Measurements from ENCODE around the gene SND1. TPM values are rescaled to one million over a fixed set of nuclear protein-coding genes. Genes with fewer than 3 reads are reported as not detected.

Gene SND1
- total and polyA plus RNA-seq, 2 donors (not counting 3 experiments of a cell fraction or from before 2014, with no cell fraction given): 116 to 249 TPM

GRCh38 chr7:127655720-127656119 lies 3.7 kb downstream of the SND1 start:
- Histone ChIP-seq H3K27ac (ENCODE audit: insufficient read depth, low read depth, low read length) (no peak overlapping the region), H3K4me2 (ENCODE audit: insufficient read depth, low read length) (no peak overlapping the region), H4K20me1 (replicated peaks; ENCODE audit: control insufficient read depth, extremely low read depth, insufficient read depth, low read length) (peaks cover 11% of the 10 kb centered on the region), H3K27me3 (ENCODE audit: control insufficient read depth in 2 of 2, insufficient read depth in 2 of 2, low read length in 2 of 2) (no peaks in the 10 kb centered on the region), H3K79me2 (ENCODE audit: control insufficient read depth, insufficient read depth, low read length) (peaks cover 86% of the 10 kb centered on the region), H3K4me3 (replicated peaks in 1 of 3; ENCODE audit: insufficient read depth in 1 of 3, low read depth in 1 of 3, low read length in 3 of 3) (no peak overlapping the region), H3K36me3 (ENCODE audit: control insufficient read depth in 2 of 2, extremely low read depth in 1 of 2, insufficient read depth in 2 of 2, low read length in 2 of 2) (peaks cover 0 to 7% of the 10 kb centered on the region in 2 experiments), H2AFZ (ENCODE audit: low read depth, low read length) (no peak overlapping the region), H3K9me1 (replicated peaks; ENCODE audit: control insufficient read depth, extremely low read depth, insufficient read depth, low read length) (no peaks in the 10 kb centered on the region), H3K4me1 (ENCODE audit: control insufficient read depth, extremely low read depth, insufficient read depth, low read length) (peaks cover 28% of the 10 kb centered on the region), H3K9ac (replicated peaks; ENCODE audit: extremely low read depth, insufficient read depth, low read length) (no peak overlapping the region), H3K9me3 (replicated peaks; ENCODE audit: control insufficient read depth, insufficient read depth, low read length) (no peaks in the 10 kb centered on the region)
- BruUV-seq (replicated peaks): no TSS peak
- TF ChIP-seq FOS (IDR thresholded peaks at IDR 0.05; ENCODE audit: borderline replicate concordance, insufficient read depth, low read length): no peak
- TF ChIP-seq GATA2 (IDR thresholded peaks at IDR 0.05; ENCODE audit: insufficient read depth, insufficient read length, low read depth, low read length): no peak
- FAIRE-seq: no peak
- ChIA-PET CTCF (interaction anchor here (1.1 kb wide), 2 partner anchors 18 to 27 kb away, joined by 3 to 4 read pairs; no protein-coding TSS in a partner anchor), POLR2A (no interaction called here)
- dilution Hi-C loops (cut with MboI; ENCODE audit: extremely low pct_ligation_motif_present, low sequenced_read_pairs) (no loop called here), intact Hi-C loops (cut with micrococcal nuclease) (no loop called here)
- no peak for DNase-seq (ENCODE audit: low read depth, low spot score)

DNA sequence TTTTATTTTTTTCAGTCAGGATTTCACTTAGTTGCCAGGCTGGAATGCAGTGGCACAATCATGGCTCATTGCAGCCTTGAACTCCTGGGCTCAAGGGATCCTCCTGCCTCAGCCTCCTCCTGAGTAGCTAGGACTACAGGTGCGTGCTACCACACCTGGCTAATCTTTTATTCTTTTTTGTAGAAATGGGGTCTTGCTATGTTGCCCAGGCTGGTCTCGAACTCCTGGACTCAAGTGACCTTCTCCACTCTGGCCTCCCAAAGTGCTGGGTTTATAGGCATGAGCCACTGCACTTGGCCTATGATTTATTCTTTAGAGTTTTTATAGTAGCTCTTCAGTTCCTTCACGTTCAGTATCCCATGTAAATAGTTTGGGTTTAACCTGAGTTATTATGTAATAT lies 5.5 kb downstream of the SND1 start:
- POLR2A ChIA-PET: no interaction called here
- no peaks in the 10 kb centered on the region for H3K9me1 ChIP-seq (replicated peaks; ENCODE audit: control insufficient read depth, extremely low read depth, insufficient read depth, low read length)
- H3K36me3 ChIP-seq (ENCODE audit: control insufficient read depth in 2 of 2, extremely low read depth in 1 of 2, insufficient read depth in 2 of 2, low read length in 2 of 2): peaks cover 0 to 7% of the 10 kb centered on the region in 2 experiments
- no peak overlapping the region for H3K4me2 ChIP-seq (ENCODE audit: insufficient read depth, low read length)
- H3K9me3 ChIP-seq (replicated peaks; ENCODE audit: control insufficient read depth, insufficient read depth, low read length): no peaks in the 10 kb centered on the region
- no peak for FAIRE-seq
- no peak overlapping the region for H3K4me3 ChIP-seq (replicated peaks in 1 of 3; ENCODE audit: insufficient read depth in 1 of 3, low read depth in 1 of 3, low read length in 3 of 3)
- H3K4me1 ChIP-seq (ENCODE audit: control insufficient read depth, extremely low read depth, insufficient read depth, low read length): peaks cover 22% of the 10 kb centered on the region
- peaks cover 99% of the 10 kb centered on the region for H3K79me2 ChIP-seq (ENCODE audit: control insufficient read depth, insufficient read depth, low read length)
- no peak overlapping the region for H3K9ac ChIP-seq (replicated peaks; ENCODE audit: extremely low read depth, insufficient read depth, low read length)
- H3K27ac ChIP-seq (ENCODE audit: insufficient read depth, low read depth, low read length): no peak overlapping the region
- BruUV-seq (replicated peaks): no TSS peak
- H3K27me3 ChIP-seq (ENCODE audit: control insufficient read depth in 2 of 2, insufficient read depth in 2 of 2, low read length in 2 of 2): no peaks in the 10 kb centered on the region
- peaks cover 11% of the 10 kb centered on the region for H4K20me1 ChIP-seq (replicated peaks; ENCODE audit: control insufficient read depth, extremely low read depth, insufficient read depth, low read length)
- dilution Hi-C loops (cut with MboI; ENCODE audit: extremely low pct_ligation_motif_present, low sequenced_read_pairs) (no loop called here), intact Hi-C loops (cut with micrococcal nuclease) (no loop called here)
- CTCF ChIA-PET: interaction anchor here (1.5 kb wide), 1 partner anchor 9 kb away, joined by 4 read pairs; no protein-coding TSS in a partner anchor
- no peak for TF ChIP-seq POLR2AphosphoS5 (IDR thresholded peaks at IDR 0.05; ENCODE audit: insufficient read depth, low read depth, low read length)
- TF ChIP-seq, protein P1, sequence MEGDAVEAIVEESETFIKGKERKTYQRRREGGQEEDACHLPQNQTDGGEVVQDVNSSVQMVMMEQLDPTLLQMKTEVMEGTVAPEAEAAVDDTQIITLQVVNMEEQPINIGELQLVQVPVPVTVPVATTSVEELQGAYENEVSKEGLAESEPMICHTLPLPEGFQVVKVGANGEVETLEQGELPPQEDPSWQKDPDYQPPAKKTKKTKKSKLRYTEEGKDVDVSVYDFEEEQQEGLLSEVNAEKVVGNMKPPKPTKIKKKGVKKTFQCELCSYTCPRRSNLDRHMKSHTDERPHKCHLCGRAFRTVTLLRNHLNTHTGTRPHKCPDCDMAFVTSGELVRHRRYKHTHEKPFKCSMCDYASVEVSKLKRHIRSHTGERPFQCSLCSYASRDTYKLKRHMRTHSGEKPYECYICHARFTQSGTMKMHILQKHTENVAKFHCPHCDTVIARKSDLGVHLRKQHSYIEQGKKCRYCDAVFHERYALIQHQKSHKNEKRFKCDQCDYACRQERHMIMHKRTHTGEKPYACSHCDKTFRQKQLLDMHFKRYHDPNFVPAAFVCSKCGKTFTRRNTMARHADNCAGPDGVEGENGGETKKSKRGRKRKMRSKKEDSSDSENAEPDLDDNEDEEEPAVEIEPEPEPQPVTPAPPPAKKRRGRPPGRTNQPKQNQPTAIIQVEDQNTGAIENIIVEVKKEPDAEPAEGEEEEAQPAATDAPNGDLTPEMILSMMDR (IDR thresholded peaks at IDR 0.05; ENCODE audit: extremely low read depth in 1 of 2, insufficient read depth in 1 of 2, low read depth in 1 of 2, low read length in 2 of 2): no peak
- no peak for TF ChIP-seq GATA2 (IDR thresholded peaks at IDR 0.05; ENCODE audit: insufficient read depth, insufficient read length, low read depth, low read length)
- TF ChIP-seq, protein P2, sequence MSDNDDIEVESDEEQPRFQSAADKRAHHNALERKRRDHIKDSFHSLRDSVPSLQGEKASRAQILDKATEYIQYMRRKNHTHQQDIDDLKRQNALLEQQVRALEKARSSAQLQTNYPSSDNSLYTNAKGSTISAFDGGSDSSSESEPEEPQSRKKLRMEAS (IDR thresholded peaks at IDR 0.05; ENCODE audit: insufficient read depth, insufficient read length): no peak
- no peak for TF ChIP-seq FOS (IDR thresholded peaks at IDR 0.05; ENCODE audit: borderline replicate concordance, insufficient read depth, low read length)
- TF ChIP-seq EZH2 (IDR thresholded peaks at IDR 0.05; ENCODE audit: borderline replicate concordance, low read depth, low read length, severe bottlenecking): no peak
- no peak for TF ChIP-seq POLR2A (IDR thresholded peaks at IDR 0.05; ENCODE audit: low read depth, low read length)
- no peak for TF ChIP-seq MYC (IDR thresholded peaks at IDR 0.05; ENCODE audit: low read depth, low read length)
- TF ChIP-seq JUN (IDR thresholded peaks at IDR 0.05; ENCODE audit: borderline replicate concordance, insufficient read depth, insufficient read length, low read depth): no peak
- DNase-seq (ENCODE audit: low read depth, low spot score): no peak
- no peak overlapping the region for H2AFZ ChIP-seq (ENCODE audit: low read depth, low read length)

Measured in endothelial cell of umbilical vein (primary cell).